Measurements from ENCODE around the gene MTMR2.
"Not testable (repeated sequence)": the region's sequence is repeated elsewhere in the genome, so short reads cannot be mapped to it uniquely, and the experiment has no call there.

MTMR2 gene

GRCh38 chr11:95883381-95883780, 40.5 kb downstream of the MTMR2 start:
- DNase-seq = no peak

GRCh38 chr11:95877291-95877690, 46.6 kb downstream of the MTMR2 start:
- no peak for DNase-seq

GRCh38 chr11:95870877-95871276, 53.0 kb downstream of the MTMR2 start:
- DNase-seq = not testable (repeated sequence)

- DNase-seq = no peak
Observed at GRCh38 chr11:95867105-95867504, 56.8 kb downstream of the MTMR2 start.

- DNase-seq = no peak
Observed at GRCh38 chr11:95863486-95864140, 60.3 kb downstream of the MTMR2 start.

GRCh38 chr11:95860024-95860423, 63.9 kb downstream of the MTMR2 start:
- not testable (repeated sequence) for DNase-seq

- not testable (repeated sequence) for DNase-seq
Observed at GRCh38 chr11:95854362-95854761, 69.5 kb downstream of the MTMR2 start.

GRCh38 chr11:95853862-95854261, 70.0 kb downstream of the MTMR2 start:
- DNase-seq = no peak

- no peak for DNase-seq
Observed at GRCh38 chr11:95853138-95853537, 70.8 kb downstream of the MTMR2 start.

- no peak for DNase-seq
Observed at GRCh38 chr11:95850137-95850536, 73.8 kb downstream of the MTMR2 start.

- no peak for DNase-seq
Observed at GRCh38 chr11:95849087-95849825, 74.7 kb downstream of the MTMR2 start.

GRCh38 chr11:95845167-95845566, 78.7 kb downstream of the MTMR2 start:
- DNase-seq = no peak

- DNase-seq = peak; percentile 16
Observed at GRCh38 chr11:95835768-95836488, 88.0 kb downstream of the MTMR2 start.

GRCh38 chr11:95835351-95835750, 88.6 kb downstream of the MTMR2 start:
- no peak for DNase-seq

- no peak for DNase-seq
Observed at GRCh38 chr11:95833378-95833777, 90.5 kb downstream of the MTMR2 start.

GRCh38 chr11:95832763-95833162, 91.1 kb downstream of the MTMR2 start:
- DNase-seq = no peak

- no peak for DNase-seq
Observed at GRCh38 chr11:95831198-95831883, 92.6 kb downstream of the MTMR2 start.

GRCh38 chr11:95829580-95830259, 94.2 kb downstream of the MTMR2 start:
- no peak for DNase-seq

- DNase-seq = no peak
Observed at GRCh38 chr11:95827696-95828095, 96.2 kb downstream of the MTMR2 start.

- DNase-seq = no peak
Observed at GRCh38 chr11:95821640-95822039, 102.3 kb downstream of the MTMR2 start.

- DNase-seq = no peak
Observed at GRCh38 chr11:95816037-95816436, 107.9 kb downstream of the MTMR2 start.

- not testable (repeated sequence) for DNase-seq
Observed at GRCh38 chr11:95811052-95811451, 112.9 kb downstream of the MTMR2 start.

GRCh38 chr11:95806464-95806863, 117.4 kb downstream of the MTMR2 start:
- not testable (repeated sequence) for DNase-seq
